Measurements from ENCODE around the gene RPS16.
"Not testable (repeated sequence)": the region's sequence is repeated elsewhere in the genome, so short reads cannot be mapped to it uniquely, and the experiment has no call there.

RPS16 gene

GRCh38 chr19:39435499-39436349 lies at the start of gene RPS16:
TSS of gene RPS16 (minus strand) at chr19:39435949. CDS start at chr19:39435895, 54 bp downstream.
- in situ Hi-C loops (cut with MboI; ENCODE audit: low sequenced_read_pairs) = no loop called here

DNA sequence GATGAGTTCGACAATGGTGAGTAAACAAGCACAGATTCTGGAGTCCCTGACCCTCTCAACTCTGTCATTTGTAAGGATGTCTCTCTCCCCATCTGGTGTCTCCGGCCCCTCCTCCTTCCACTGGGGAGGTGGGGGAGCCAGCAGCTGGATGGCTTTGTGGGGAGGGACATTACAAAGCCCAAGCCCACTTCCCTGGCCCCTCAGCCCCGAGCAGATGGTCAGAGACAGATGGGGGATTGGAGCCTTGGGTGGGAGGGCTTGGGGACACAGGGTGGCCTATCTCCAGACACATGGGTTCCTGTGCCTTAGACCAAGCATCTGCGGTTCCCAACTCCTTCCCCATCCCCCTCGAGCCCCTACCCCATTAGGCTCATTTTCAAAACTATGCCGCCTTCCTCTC lies 47.4 kb upstream of the RPS16 start:
- in situ Hi-C loops (cut with MboI; ENCODE audit: low sequenced_read_pairs) = no loop called here

DNA sequence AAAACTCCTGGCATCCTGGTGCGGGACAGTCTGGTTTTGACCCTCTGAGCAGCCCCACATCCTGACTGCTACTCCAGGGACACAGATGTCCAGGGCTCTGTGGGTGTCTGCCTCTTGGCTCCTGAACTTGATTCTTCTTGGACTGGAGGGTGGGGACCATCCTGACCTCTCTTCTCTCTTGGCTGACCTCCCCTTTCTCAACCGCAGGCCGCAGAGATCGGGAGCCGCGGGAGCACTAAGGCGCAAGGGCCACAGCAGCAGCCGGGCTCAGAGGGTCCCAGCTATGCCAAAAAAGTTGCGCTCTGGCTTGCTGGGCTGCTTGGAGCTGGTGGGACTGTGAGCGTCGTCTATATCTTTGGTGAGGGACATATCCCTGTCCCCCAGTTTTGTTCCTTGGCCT lies 45.9 kb upstream of the RPS16 start:
- in situ Hi-C loops (cut with MboI; ENCODE audit: low sequenced_read_pairs) = no loop called here

DNA sequence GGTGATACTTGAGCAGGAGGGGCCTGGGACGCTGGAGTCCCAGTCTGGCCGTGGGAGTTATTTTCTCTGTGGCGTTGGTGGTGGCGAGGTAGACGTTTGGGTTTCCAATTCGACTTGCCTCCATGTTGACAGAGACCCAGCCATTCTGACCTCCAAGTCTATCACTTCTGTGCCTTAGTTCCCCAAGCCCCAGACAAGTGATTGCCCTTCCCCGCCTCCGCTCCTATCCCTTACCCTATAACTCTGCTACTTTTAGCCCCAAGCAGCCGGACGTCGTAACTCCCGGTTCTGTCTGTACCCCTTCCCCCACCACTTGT lies 45.4 kb upstream of the RPS16 start:
- in situ Hi-C loops (cut with MboI; ENCODE audit: low sequenced_read_pairs) = no loop called here

DNA sequence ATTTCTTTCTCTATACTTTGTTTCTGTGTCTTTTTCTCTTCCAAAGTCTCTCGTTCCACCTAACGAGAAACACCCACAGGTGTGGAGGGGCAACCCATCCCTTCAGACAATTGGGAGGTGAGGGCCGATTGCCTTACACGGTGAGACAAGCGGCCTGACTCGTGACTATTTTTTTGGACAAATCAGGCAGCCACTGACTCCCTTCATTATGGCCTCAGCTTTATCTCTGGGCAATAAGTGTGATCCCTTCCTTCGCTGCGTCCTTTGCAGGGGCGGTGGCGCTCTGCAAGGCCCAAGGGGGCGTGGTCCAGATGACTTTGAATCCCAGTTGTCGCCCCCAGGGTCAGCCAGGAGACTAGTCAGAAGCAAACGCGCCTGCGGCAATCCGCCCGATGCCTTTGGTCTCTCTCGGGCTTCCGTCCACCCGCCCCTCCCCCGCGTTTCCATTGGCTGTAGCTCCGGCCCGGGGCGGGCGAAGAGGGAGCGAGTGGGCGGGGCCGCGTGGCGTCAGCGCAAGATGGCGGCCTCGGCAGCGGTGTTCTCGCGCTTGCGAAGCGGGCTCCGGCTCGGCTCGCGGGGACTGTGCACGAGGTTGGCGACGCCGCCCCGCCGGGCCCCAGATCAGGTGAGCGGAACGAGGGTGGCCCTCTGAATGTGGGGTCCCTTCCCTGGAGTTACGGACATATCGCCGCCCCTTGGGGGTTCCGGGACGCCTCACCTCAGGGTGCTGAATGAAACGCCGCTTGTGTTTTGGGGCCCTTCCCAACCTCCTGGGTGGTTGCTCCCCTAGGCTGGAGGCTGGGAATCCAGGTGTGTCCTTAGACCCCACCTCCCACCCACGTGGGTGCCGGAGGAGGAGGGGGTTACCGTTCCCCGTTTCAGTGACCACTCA lies 44.8 kb upstream of the RPS16 start, which contains the start of gene TIMM50:
TSS of gene TIMM50 (plus strand) at position 502 of the 892 bp plus-strand sequence. CDS start at position 518, 16 bp downstream.
- in situ Hi-C loops (cut with MboI; ENCODE audit: low sequenced_read_pairs) = no loop called here

- in situ Hi-C loops (cut with MboI; ENCODE audit: low sequenced_read_pairs) = no loop called here
These were observed 44.2 kb upstream of the RPS16 start for GRCh38 chr19:39479916-39480315.

- in situ Hi-C loops (cut with MboI; ENCODE audit: low sequenced_read_pairs) = not testable (repeated sequence)
These were observed 43.6 kb upstream of the RPS16 start for GRCh38 chr19:39479319-39479801.

DNA sequence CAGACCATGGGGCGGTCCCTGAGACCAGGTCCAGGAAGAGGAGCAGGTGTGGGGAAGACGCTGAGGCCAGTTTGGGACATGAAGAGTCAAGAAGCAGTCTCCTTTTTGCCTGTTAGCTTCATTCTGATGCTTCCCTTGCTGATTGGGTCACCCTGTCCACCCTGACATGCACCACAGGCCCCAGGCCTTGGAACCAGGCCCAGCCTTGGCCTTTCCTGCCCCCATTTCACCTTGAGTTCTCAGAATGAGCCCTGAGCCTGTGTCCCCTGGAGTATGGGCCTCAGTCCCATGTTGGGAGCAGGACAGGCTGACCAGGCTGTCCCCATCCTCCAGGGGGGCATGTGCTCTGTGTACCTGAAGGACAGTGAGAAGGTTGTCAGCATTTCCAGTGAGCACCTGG lies 40.0 kb upstream of the RPS16 start:
- in situ Hi-C loops (cut with MboI; ENCODE audit: low sequenced_read_pairs) = no loop called here

DNA sequence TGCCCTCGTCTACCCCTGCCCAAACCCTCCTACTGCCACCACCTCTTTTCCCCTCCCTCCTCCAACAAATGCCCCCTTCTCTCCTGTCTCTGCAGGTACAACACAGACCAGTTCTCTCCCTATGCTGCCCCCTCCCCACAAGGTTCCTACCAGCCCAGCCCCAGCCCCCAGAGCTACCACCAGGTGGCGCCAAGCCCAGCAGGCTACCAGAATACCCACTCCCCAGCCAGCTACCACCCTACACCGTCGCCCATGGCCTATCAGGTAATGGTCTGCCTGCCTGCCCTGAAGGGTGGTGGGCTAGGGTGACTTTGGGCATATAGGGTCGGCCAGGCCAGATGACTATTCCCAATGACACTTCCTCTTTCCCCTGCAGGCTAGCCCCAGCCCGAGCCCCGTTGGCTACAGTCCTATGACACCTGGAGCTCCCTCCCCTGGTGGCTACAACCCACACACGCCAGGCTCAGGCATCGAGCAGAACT lies 38.4 kb upstream of the RPS16 start:
- in situ Hi-C loops (cut with MboI; ENCODE audit: low sequenced_read_pairs) = no loop called here

DNA sequence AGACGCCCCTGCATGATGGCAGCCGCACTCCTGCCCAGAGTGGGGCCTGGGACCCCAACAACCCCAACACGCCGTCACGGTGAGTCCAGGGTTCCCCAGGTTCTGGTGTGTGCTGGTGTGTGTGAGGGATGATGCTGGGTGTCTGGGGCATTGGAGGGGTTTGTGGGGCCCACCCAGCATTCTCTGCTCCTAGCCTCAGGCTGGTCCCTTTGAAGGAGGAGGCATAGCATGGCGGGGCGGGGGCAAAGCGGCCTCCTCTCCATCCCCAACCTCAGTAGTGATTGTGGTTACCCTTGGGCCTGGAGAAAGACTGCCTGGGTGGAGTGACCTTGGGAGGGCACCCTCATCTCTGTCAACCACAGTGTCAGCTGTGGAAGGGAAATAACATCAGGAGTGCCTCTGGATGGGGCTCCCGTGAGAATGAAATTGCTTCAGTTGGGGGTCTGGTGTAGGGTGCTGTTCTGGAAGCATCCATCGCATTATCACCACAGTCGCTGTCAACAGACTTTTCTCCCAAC lies 37.8 kb upstream of the RPS16 start:
- in situ Hi-C loops (cut with MboI; ENCODE audit: low sequenced_read_pairs) = no loop called here

- in situ Hi-C loops (cut with MboI; ENCODE audit: low sequenced_read_pairs) = no loop called here
These were observed 37.1 kb upstream of the RPS16 start for GRCh38 chr19:39472746-39473442.

- in situ Hi-C loops (cut with MboI; ENCODE audit: low sequenced_read_pairs) = no loop called here
These were observed 36.2 kb upstream of the RPS16 start for GRCh38 chr19:39471756-39472536.

DNA sequence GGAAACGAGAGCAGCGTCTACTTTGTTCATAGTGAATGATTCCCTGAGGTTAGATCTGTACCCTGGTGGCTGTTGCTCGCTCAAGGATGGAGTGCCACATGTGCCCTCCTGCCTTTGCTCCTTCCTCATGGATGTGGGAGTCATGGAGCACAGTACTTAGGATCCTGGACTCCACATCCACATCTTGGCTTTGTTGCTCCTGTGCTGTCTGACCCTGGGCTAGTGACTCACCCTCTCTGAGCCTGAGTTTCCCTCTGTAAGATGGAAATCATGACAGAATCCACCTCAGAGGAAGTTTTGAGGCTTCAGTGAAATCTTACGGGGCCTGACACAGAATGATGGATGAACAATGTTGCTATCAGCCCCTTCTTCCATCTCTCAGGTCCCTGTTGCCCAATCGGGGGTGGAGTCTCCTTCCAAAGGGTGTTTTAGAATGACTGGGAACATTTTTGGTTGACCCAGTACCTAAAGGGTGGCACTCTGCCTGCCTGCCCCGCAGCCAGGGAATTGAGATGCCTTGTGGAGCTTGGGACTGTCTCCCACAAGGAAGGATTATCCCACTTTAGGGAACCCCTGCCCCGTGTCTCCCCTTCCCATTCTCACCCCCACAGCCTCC lies 35.1 kb upstream of the RPS16 start:
- in situ Hi-C loops (cut with MboI; ENCODE audit: low sequenced_read_pairs) = no loop called here

GRCh38 chr19:39469567-39469966 lies 33.8 kb upstream of the RPS16 start:
- in situ Hi-C loops (cut with MboI; ENCODE audit: low sequenced_read_pairs) = no loop called here

DNA sequence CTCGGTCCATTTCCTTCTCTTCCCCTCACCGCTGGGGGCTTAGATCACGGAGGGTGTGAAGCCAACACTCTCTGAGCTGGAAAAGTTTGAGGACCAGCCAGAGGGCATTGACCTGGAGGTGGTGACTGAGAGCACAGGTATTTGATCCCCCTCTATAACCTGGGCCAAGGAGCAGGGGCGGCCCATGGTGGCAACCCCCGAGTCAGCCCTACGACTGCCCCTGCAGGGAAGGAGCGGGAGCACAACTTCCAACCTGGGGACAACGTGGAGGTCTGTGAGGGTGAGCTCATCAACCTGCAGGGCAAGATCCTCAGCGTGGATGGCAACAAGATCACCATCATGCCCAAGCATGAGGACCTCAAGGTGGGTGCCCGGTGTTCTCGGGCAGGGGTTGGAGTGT lies 33.3 kb upstream of the RPS16 start:
- in situ Hi-C loops (cut with MboI; ENCODE audit: low sequenced_read_pairs) = no loop called here

GRCh38 chr19:39467941-39468340 lies 32.2 kb upstream of the RPS16 start:
- in situ Hi-C loops (cut with MboI; ENCODE audit: low sequenced_read_pairs) = no loop called here

DNA sequence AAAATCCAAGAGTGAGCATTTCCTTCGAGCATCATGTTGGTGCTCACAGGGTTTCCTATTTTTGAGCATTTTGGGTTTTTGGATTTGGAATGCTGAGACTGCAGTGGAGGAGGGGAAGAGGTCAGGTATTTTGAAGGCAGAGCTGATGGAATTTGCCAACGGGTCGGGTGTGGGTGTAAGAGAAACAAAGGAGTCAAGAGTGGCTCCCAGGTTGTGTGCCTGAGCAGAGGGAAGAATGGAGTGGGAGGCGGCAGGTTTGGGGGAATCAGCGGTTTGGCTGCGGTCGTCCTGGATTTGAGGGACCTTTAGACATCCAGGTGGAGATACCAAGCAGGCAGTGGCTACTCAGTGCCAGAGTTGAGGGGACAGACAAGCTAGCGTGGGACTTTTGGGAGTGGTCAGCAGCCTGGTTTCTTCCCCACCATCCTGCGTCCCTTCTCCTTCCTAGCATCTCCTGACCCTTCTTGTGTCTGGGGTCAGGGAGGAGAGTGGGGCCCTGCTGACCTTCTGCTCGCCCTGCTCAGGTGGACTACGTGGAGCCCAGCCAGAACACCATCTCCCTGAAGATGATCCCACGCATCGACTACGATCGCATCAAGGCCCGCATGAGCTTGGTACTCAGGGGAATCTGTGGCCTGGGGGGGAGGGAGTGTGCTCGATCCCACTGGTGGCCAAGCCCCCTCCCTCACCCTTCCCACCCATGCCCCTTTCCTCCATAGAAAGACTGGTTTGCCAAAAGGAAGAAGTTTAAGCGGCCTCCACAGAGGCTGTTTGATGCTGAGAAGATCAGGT lies 30.4 kb upstream of the RPS16 start:
- in situ Hi-C loops (cut with MboI; ENCODE audit: low sequenced_read_pairs) = no loop called here

- in situ Hi-C loops (cut with MboI; ENCODE audit: low sequenced_read_pairs) = no loop called here
These were observed 27.7 kb upstream of the RPS16 start for GRCh38 chr19:39463403-39463802.

- in situ Hi-C loops (cut with MboI; ENCODE audit: low sequenced_read_pairs) = not testable (repeated sequence)
These were observed 15.5 kb upstream of the RPS16 start for GRCh38 chr19:39451257-39451656.

All from HL-60/S4 (cell line).